HG03097 (cell line): ENCODE data around the gene CHTF18.
"Not testable (repeated sequence)": the region's sequence is repeated elsewhere in the genome, so short reads cannot be mapped to it uniquely, and the experiment has no call there.

Source experiments
- ATAC-seq: cut with Tn5 transposase; IDR thresholded peaks from one replicate; pipeline ENCODE4 v1.9.1; 2021; ENCODE audit not compliant: unreplicated experiment, low FRiP score

CHTF18 gene

DNA sequence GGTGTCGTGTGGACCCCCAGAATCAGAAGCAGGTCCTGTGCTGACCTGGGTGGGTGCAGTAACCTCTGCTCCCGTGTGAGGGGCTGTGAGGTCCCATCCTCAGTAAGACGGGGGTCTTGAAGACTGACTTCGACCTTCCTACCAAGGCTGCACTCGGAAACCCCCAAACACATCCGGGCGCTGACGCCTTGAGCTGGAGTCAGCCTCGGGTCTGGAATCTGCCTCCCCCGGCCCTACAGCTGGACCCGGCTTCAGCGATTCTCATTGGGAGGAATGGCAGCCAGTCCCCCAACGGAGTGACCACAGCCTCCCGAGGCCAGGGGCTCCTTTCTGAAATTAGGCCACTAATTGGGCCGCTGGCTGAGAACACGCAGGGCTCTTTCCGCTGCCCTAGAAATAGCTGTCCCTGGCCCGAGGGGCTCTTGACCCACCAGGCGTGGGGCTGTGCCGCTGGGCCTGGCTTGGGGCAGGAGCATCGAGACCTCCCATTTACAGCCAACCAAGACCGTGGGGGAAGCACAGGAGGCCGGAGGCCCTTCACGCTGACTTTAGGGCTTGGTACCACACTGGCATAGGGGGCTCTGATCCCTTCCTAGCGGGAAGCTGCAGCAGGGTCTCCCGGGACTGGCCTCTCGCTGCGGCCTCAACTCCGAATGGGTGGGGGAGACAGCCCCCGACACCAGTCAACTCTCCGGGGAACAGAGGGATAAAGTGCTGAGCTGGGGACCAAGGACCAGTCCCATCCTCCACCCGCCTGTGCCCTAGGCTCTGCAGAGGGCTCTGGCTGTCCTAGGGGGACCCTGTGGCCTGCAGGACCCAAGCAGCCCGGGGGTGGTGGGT lies 14.7 kb downstream of the CHTF18 start:
- no peak for ATAC-seq

DNA sequence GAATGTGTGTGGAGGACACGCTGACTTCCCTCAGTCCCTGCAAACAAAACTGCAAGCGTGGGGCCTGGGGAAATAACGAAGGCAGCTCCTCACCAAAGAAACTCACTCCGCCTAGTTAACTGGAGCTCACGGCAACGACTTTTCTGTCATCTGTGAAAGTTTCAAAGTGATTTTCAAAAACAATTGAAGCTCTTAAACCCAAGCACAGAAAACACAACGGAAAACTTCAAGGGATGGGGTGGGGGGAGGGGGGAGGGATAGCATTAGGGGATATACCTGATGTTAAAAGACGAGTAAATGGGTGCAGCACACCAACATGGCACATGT lies 15.3 kb downstream of the CHTF18 start:
- no peak for ATAC-seq

DNA sequence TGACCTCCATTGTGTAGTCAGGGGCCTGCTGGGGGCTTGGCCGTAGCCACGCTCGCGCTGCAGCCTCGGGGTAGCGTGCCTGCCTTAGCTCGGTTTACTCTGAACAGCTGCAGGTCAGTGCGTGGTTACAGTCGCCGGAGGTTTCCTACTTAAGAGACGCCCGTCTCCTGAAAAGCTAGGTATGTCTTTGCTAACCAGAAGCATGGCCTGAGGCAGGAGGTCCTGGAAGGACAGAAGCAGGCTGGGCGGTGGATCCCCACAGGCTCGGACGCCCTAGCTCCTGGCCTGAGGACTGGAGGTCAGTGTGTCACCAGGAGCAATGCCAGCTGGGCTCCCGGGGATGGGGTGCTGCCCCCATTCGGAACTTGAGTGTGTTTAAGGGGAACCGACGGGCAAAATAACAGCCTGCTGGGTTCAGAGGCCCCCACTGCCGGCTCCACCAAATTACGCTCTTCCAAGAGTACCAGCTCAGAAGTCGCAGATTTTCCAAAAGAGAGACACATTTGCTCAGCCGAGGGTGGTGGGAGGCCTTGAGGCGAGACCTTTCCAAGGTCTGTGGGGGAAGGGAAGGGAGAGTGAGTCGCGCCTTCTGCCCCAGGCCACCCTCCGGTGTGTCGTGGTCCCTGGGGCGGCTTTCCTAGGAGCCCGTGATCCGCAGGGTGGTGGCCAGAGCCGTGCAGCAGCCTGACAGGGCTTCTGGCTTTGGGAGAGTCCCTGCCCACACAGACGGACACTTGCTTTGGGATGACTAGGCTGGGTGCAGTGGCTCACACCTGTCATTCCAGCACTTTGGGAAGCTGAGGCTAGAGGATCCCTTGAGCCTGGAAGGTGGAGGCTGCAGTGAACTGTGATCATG lies 16.0 kb downstream of the CHTF18 start:
- no peak for ATAC-seq

DNA sequence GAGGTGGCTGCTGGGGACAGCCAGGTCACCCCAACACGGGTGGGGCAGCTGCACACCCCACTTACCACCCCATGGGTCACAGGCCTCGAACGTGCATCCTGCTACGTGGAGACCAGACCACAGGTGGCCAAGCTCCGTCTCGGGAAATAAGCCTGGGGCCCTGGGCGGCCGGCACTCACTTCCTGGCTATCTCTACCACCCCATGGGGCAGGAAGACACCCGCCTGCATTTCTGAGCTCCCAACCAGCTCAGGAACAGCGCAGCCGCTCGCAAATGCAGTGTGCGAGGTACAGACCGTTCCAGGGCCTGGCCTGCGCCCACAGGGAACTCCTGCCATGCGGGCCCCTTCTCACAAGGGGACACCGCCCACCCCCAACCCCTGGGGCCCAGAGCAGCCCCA lies 17.1 kb downstream of the CHTF18 start:
- ATAC-seq = no peak

DNA sequence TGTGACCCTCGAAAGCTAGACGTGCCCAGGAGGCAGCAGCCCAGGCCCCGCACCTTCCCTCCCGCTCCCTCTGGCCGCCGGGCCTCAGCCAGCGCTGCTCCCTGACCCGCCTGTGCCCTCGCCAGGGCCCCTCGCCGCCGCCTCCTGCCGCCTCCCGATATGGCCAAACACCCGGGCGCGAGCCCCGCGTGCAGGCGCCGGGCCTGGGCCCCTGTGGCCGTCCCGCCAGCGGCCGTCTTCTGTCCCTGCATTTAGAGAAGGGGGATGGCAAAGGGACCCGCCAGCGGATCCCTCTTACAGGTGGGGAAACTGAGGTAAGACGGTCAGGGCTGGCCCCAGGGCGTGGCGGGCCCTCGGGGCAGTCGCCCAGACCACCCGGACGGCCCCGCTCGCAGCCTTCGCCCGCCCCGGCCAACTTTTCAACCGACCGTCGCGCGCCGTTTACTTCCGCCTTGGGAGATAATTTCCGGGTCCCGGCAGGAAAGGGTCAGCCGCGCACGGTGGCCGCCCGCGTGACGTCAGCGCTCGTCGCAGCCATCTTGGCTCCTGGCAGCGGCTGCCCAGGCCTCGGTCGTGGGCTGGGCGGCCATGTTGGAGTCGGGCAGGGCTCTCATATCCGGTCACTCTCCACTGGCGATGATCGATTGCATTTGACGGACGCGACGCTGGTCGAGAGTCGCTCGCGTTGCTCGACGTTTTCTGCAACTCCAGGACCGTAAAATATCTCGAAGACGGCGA lies 19.1 kb downstream of the CHTF18 start:
- peak; percentile 86 for ATAC-seq

- ATAC-seq = no peak
Observed at GRCh38 chr16:808085-808386, 19.6 kb downstream of the CHTF18 start.

DNA sequence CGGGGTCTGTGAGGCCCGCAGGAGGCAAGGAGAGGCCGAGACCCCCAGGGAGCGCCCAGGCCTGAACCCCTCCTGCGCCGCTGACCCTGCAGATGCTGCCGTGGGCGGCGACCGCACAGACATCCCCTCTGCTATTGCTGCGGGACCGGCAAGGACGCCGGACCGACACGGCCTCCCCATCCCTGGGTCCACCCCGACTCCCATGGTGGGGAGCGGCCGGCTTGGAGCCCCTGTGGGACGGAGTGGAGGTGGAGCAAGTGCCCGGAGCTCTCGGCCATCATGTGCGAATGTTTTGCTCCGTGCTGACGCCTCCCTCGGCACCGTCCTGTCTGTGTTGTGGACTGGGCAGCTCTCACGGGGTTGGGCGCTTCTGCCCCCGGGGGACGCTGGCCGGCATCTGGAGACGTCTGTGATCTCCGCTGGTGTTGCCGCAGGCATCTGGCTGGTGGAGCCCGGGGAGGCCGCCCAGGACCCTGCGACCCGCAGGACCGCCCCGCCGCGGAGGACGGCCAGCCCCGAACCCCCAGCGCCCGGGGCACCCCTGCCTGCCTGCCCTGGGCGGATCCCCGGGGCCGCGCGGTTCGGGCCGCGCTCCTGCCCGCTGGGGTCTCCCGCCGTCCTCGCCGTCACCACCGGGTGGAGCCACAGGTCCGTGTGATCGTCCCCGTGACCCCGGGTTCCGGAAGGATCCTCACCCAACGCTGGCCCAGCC lies 24.9 kb downstream of the CHTF18 start:
- no peak for ATAC-seq

DNA sequence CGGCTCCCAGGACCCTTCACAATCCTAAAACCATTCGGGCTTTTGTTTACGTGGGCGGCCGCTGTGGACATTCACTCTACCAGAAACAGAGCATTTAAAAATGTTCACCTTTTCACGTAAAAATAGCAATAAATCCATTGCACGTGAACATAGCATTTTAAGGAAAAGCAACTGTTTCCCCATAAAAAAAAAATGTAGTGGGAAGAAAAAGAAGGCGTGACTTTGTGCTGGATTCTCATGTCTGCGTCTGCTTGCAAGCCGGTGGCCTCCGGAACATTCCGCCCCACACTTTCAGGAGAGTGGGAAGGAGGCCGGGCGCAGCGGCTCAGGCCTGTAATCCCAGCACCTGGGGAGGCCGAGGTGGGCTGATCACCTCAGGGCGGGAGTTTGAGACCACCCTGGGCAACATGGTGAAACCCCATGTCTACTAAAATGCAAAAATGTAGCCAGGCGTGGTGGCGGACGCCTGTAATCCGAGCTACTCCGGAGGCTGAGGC lies 25.5 kb downstream of the CHTF18 start:
- no peak for ATAC-seq

DNA sequence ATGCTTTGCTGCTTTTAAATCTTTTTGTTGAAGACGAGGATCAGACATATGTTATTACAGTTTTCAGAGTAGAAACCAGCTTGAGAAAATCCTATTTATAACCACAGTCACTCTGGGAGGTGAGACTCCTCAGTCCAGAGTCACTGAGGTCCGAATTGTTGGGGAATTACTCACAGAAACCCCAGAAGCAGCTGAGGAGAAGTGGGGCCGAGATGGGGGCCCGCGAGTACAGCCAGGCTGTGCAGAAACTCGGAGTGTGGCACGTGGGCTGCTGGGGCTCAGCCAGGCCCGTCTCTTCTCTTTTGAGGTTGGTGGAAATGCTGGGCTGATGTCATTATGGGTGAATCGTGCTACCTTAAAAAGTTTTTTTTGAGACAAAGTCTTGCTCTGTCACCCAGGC lies 26.6 kb downstream of the CHTF18 start:
- ATAC-seq = no peak

DNA sequence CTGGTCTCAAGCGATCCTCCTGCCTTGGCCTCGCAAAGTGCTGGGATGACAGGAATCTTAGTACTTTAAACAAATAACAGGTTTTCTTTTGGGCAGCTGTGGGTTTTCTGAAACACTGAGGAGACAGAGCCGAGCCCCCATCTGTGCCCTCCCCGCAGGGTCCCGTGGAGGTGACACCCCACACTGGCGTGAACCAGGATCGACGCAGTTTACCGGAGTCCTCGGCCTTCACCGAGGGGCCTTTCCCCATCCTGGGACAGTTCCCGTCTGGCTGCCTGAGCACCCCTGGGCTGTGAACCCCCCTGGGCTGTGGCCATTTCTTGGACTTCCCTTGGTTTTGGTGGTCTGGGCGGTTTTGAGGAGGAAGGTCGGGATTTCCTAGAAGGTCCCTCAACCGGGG lies 27.4 kb downstream of the CHTF18 start:
- ATAC-seq = no peak

- no peak for ATAC-seq
Observed at GRCh38 chr16:817001-817906, 28.8 kb downstream of the CHTF18 start.

GRCh38 chr16:818132-818531 lies 29.7 kb downstream of the CHTF18 start:
- no peak for ATAC-seq

- ATAC-seq = no peak
Observed at GRCh38 chr16:818592-818991, 30.2 kb downstream of the CHTF18 start.

DNA sequence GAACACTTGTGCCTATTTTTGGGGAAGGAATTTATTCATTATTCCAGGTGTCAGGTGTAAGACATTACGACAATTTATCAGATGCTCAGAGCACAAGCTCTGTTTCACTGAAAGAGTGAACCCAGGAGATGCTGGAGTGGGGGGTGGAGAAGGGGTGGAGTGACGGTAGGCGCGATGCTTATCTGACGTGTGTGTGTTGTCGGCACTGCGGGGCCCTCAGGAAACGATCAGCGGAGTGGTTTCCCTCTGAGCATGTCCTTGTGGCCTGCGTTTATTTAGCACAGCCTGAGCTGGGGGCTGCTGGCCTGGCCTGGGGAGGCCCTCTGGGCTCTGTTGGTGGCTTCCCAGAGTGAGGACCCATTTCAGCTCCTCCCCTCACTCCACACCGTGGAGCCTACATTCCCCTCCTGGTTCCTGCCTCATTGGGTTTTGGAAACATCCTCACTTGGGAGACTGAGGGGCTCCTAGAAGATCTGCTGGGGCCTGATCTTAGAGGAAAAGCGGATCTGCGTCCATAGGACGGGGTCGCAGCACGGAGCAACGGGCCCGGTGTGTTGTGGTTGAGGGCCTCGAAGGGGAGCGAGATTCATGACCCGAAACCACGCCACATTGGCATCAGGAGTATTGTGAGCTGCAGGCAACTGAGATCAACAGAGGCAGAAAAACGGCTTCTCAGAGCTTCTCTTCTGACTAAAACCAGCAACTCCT lies 31.1 kb downstream of the CHTF18 start:
- no peak for ATAC-seq

DNA sequence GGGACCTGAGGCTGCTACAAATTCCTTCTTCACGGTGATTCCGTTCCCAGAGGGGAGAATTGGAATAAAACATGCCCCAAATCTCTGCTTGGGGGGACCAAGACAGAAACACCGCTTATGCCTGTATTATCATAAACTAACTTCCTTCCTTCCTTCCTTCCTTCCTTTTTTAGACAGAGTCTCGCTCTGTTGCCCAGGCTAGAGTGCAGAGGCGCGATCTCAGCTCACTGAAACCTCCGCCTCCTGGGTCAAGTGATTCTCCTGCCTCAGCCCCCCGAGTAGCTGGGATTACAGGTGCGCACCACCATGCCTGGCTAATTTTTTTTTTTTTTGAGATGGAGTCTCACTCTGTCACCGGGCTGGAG lies 31.6 kb downstream of the CHTF18 start:
- ATAC-seq = not testable (repeated sequence)

GRCh38 chr16:820748-821147 lies 32.3 kb downstream of the CHTF18 start:
- ATAC-seq = no peak

DNA sequence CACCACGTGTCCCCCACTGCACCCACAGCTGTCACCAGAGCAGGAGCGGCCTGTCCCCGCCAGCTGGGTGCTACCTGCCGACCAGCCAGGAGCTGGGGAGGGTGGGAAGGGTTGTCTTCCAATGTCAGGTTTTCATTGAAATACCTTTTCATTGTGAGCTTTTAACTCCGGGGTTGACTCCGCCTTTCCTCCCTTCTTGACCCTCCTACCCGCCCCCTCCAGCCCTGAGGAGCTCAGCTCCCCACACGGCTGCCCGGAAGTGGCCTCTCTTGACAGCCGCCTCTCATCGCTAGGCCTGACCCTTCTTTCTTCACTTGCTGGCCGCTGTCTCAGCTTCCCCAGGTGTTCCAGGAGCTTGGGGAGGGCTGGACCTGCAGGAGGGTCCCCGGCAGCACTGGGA lies 33.3 kb downstream of the CHTF18 start:
- no peak for ATAC-seq

GRCh38 chr16:822174-822908 lies 33.9 kb downstream of the CHTF18 start:
- no peak for ATAC-seq
